GM19238 (cell line): ENCODE data around the gene SFT2D2.

Experiments used
- DNase-seq: peaks from one replicate; pipeline ENCODE4 v3.0.0; 2011; ENCODE audit warnings: low spot score; ENCODE audit not compliant: insufficient read length

The SFT2D2 gene

DNA sequence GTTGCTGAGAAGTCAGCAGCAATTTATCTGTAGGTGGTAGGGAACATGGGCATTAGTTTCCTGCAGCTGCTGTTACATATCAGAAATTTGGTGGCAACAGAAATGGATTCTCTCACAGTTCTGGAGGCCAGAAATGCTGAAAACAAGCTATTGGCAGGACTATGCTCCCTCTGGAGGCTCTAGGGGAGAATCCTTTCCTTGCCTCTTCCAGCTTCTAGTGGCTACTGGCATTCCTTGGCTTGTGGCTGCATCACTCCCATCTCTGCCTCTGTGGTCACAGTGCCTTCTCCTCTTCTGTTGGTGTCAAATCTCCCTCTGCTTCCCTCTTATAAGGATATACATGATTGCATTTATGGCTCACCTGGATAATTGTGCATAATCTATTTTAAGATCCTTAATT is 2.5 kb upstream of the SFT2D2 start:
- DNase-seq = no peak

DNA sequence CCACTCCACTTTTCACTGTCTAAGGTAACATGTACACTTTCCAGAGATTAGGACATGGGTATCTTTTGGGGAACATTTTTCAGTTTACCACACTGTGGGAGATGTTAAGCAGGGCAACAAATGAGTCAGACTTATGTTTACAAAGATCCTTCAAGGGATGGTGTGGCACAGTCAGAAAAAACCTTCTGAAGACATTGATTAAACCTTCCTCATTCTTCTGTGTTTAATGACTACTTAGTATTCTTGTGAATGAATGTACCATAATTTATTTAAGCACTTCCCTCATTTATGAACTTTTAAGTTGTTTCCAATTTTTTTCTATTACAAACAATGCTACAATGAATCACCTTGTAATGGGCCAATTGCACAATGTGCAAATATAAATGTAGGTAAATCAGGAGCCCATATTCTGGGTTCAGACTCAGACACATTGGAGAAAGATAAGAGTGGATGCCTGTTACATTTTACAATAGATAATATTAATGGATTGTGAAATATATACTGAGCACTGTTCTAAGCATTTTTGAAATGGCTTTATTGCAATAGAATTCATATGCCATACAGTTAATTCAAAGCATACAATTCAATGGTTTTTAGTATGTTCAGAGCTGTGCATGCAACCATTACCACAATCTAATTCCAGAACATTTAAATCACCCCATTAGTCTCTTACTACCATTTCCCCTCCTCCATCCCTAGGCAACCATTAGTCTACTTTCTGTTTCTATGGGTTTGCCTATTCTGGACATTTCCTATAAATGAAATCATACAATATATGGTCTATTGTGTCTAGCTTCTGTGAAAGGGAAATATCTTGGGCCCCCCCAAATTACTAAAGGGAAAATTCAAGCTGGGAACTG is 1.9 kb upstream of the SFT2D2 start:
- no peak for DNase-seq

DNA sequence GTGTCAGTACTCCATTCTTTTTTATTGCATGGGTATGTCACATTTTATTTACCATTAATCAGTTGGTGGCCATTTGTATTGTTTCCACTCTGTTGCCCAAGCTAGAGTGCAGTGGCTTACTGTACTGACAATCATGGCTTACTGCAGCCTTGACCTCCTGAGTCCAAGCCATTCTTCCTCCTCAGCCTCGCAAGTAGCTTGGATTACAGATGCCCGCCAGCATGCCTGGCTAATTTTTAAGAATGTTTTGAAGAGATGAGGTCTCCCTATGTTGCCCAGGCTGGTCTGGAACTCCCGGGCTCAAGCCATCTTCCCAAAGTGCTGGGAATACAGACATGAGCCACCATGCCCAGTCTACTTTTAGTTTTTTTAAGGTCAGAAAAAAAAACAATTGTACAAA is 813 bp upstream of the SFT2D2 start:
- no peak for DNase-seq

DNA sequence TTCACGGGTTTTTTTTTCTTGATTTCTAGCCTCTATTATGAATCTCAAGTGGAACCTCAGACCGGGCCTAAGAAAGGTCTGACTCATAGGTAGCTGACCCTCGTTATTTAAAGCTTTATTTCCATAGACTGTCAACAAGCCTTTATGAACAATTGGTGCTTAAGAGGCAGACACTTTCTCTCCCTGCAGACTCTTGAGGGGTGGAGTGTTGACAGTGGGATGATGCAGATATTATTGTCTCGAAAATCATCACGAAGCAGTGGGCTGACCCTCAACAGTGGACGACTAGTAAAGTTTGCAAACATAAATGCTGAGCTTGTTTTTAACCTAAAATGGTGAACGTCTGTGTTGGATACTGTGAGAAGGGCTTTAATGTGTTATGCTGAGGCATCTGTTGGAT is 1.8 kb downstream of the SFT2D2 start:
- peak; percentile 5 for DNase-seq

DNA sequence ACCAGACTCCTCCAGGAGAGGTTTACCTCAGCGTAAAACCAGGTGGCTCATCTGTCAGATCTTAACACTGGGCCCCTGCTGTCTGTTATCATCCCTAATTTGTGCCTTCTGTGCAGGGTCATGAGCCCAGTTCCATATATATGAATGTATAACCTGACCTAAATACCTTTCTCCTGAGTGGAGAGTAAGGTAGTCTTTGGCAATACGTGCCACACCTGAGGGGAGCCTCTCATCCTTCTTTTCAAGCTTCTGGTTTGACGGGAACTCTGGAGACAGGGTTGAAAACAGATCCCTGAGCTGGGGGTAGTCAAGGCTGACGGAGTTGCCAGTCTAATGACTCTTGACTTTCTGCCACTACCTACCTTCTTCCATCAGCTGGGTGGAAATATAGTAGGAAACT is 4.1 kb downstream of the SFT2D2 start:
- no peak for DNase-seq

DNA sequence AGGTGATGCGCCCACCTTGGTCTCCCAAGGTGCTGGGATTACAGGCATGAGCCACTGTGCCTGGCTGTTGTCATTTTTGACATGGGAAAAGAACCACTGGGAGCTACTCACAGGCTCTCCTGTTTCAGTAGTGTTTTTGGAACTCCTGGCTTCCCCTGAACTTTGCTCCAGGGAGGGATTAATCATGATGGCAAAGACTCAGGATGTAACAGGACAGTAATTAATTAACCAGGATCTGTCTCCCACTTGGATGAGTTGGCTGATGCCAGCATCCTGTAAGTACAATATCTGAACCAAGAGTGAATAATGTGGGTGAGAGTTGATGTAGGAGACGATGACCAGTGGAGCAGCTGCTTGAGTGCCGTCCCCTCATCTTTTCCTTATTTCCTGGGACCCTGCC is 4.9 kb downstream of the SFT2D2 start:
- no peak for DNase-seq

DNA sequence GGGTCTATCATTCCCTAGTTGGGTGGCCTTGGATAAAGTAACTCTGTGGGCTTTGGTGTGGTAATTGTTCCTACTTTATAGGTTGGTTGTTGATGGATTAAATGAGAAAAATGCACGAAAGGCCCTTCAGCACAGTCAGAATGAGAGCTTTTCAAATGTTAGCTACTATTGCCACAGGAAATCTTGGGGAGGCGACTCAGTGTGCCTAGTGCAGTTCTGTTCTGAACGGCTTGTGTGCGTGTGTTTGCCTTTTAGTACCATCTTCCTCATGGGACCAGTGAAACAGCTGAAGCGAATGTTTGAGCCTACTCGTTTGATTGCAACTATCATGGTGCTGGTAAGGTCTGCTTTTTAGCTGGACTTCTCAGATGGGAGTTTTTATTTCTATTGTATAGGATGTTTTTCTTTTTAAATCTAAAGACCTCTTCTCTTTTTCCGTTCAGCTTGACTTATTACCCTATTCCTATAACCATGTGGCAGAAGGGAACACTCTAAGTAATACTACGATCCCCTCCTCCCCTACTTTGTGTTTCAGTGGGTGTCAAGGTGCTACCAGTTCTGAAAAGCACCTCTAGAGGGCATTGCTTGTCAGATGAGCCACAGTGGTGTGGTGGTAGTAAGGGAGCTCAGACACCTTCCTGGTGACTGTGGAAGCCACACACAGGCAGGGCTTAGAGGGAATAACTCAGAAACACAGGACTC is 9.2 kb downstream of the SFT2D2 start:
- peak; percentile 44 for DNase-seq

DNA sequence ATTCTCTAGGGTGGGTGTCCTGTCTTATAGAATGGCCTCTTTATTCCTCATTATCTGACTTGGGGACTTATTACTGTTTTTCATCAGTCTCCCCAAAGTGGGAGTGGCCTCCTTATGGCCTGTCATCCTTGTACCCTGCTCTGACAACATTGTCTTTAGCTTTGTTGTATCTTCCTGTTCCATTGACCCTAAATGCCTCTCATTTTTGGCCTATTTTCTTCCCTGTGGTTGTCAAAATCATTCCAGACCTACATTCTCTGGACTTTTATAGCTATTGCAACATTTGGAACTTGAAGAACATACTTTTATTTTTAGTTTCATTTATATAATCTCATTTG is 9.7 kb downstream of the SFT2D2 start:
- no peak for DNase-seq

DNA sequence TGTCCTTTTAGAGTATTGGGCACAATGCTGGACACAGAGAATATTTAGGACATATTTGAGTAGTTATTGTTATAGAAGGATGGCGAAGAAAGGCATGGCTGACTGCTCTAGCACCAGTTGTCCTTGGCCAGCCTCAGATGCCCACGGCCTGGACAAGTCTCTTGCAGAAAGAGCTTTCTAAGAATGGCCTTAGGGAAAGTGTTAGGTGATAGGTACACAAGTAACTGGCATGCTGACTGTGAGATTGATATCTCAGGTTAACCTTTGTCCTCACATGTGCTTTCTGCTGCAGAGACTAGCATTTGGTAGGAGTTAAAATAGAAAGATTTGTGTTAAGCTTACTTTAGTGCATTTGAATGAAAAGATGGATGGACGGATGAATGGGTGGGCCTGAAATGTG is 10.1 kb downstream of the SFT2D2 start:
- no peak for DNase-seq

DNA sequence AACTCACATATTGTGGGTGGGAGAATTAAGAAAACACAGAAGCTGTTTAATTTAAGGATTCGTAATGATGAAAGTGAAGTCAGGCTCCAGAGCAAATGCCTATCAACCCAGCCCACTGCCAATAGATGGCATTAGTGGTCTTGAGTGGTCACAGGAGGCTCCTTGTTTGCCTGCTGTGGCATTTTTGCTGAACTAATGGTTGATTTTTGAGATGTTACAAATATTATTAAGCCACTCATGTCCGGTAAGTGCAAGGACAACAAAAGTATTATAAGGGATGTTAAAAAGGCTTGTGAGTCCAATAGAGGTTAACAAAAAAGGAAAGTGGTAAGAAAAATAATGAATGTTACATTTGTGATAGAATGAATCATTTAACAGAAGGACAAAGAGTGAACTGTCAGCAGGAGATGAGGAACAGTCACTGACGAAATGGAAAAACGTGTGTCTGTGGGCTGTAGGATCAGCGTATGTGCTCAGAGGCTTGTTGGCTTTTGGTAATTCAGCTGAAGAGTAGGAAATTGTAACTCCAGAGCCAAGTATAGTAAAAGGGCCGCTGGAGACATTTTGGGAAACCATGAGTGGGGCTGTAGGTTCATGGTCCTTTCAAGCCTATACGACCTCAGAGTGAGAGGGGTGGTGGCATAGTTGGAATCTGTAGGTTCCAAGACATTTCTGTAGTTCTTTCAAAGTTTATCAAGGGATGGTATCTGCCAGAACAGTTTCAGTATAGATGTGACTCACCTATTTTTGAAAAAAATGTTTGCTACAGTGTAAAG is 11.2 kb downstream of the SFT2D2 start:
- DNase-seq = no peak

DNA sequence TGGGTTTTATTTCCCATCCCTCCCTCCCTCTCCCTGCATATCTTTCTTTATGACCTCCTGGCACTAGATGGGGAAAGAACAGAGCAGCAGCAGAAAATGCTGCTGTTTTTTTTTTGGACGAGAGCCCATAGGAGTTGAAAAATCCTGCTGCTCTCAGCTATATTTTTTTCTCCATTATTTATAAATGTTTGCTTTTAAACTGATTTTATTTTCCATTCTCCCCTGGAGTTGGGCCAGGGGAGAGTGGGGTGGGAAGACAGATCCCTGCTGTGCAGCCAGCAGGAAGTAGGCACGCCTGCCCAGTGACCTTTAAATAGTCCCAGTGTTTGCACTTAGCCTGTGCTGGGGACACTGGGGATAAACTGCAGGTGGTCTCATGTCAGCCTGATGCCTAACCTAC is 17.4 kb downstream of the SFT2D2 start:
- no peak for DNase-seq

DNA sequence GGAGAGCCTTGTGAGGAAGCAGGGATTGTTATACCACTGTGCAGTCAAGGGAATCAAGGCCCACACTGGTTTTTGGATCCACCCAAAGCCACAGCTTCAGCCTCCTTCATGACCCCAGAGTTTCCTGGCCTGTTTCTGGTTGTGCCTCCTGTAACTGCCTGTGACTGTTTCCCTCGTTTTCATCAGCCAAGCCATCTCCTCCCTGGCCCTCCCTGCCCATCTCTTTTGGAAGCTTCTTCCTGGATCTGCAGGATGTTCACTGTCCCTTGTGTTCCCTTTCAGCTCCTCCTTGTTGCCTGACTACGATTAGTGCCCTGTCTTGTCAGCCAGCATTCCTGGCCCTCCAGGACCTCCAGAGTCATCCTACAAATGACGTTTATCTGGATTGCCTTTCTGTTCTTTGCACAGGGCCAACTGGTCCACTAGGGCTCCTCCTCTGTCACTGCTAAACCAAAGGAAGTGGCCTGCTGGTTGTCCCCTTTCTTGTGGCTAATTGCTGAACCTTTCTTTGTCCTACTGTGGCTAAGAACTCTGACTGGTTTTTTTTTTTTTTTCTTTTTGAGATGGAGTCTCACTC is 17.9 kb downstream of the SFT2D2 start:
- DNase-seq = no peak

DNA sequence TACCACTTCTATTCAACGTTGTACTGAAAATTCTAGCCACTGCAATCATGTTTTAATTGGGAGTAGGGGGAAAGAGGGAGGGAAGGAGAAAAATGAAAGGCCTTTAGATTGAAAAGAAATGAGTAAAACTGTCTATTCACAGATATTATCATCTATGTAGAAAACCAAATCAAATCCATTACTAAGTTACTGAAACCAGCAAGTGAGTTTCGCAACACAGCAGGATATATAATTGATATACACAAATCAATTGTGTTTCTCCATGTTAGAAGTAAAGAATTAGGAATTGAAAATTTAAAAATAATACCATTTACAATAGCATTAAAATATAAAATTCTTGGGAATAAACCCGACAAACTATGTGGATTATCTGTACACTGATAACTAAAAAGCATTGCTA is 19.2 kb downstream of the SFT2D2 start:
- no peak for DNase-seq

DNA sequence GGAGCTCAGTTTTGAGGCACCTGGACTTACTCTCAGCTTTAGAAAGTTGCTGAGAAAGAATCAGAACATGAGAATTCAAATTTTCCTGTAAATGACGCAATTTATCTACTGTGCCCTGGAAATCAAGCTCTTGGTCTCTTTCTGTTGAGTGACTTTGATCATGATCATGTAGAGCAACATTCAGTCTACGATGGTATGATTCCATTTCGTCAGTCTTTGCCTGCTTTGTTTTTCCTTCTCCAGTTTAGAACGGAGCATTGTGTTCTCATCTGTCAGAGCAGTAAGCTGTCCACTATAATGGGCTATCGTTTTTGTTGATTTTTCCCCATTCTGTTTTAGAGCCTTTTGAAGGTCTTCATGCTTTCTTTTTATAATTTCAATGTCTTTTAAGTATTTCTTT is 20.7 kb downstream of the SFT2D2 start:
- no peak for DNase-seq

DNA sequence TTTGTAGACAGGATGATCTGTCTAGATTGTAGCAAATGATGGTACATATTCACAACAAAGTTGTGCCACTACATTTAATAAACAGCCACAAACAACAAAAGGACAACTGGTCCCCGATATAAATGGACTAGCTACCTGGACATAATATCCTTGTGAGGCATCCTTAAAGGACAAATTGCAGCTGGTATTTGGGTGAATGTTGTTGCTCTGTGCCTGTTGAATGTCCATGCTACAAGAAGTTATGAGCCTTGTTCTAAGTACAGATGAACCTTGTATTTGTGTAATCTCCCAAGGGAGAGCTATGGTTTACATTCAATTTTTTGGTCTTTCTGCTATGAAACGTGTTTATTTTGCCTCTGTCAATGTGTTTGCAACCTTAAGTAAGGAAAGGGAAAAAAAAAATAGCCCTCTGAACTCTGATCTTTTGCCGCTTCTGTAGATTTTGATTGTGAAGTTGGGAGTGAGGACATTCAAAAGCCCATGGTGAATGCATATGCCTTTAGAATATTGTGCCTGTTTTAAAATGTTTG is 26.5 kb downstream of the SFT2D2 start:
- no peak for DNase-seq

DNA sequence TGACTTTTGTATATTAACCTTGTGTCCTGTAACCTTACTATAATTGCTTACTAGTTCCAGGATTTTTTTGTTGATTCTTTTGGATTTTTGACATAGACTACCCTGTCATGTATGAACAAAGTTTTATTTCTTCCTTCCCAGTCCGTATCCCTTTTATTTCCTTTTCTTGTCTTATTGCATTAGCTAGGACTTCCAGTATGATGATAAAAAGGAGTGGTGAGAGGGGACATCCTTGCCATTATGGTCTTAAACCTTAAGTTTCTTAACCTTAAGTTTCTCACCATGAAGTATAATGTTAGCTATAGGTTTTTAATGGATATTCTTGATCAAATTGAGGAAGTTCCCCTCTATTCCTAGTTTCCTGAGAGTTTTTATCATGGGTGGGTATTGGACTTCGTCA is 30.4 kb downstream of the SFT2D2 start:
- DNase-seq = no peak

DNA sequence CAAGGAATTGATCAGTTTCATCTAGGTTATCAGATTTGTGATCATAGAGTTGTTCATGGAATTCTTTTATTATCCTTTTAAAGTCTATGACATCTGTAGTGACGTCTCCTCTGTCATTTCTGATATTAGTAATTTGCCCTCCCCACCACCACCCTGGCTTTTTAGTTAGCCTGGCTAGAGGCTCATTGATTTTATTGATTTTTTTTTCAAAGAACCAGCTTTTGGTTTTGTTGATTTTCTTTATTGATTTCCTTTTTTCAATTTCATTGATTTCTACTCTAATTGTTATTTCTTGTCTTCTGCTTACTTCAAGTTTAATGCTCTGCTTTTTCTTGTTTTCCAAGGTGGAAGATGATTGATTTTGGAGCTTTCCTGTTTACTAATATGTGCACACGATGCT is 31.6 kb downstream of the SFT2D2 start:
- DNase-seq = no peak

DNA sequence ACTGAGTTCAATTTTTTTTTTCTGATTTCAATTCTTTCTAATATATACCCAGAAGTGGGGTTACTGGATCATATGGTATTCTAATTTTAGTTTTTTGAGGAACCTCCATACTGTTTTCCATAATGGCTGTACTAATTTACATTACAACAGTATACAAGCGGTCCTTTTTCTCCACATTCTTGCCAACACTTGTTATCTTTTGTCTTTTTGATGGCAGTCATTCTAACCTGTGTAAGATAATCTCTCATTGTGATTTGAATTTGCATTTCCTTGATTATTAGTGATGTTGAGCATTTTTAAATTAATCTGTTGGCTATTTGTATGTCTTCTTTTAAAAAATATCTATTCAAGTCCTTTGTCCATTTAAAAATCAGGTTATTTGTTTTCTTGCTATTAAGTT is 33.8 kb downstream of the SFT2D2 start:
- no peak for DNase-seq

DNA sequence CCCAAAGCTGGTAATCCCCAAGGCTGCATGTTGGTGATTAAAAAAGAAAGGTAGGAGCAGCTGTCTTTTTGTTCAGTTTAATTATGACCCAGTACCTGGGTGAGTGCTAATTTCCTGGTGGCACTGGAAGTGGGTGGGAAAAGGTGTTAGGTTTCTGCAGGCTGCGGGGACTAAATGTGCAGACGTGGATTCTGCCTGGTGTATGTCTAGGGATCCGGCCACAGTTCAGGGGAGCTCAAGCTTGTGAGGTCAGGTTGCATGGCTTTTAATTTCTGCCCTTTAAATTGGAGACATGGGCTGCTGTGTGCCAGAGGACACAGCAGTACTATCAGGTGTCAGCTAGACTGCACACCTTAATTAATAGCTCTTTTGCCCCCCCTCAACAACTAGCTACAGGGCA is 34.6 kb downstream of the SFT2D2 start:
- DNase-seq = no peak

DNA sequence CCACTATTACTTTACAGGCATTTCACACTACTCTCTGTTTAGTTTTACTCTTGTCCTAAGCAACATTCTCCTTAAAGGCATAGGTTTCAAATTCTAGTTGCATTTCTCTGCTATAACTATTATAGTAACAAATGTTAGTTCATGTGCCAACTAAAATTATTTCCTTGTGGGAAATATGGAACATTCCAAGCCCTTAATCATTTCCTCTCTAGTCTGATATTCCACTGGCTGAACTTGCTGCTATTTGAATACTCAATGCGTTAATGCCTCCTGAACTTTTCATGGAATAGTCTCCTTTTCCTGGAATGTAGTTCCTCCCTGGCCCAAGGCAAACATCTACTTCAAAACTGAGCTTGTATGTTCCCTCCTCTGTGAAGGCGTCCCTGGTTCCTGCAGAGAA is 35.6 kb downstream of the SFT2D2 start:
- DNase-seq = no peak

DNA sequence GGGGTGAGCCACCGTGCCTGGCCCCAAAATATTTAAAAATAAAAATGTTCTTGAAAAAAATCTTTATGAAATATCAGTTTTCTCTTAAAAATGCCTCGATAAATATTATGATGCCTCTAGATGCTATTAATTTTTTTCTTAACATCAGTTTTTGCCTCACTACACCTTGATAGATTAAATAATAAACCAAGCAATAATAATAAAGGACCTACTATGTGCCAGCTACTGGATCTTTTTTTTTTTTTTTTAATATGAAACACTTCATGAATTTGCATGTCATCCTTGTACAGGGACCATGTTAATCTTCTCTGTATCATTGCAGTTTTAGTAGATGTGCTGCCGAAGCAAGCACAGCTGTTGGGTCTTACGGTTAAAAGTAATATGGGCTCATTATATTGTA is 37.3 kb downstream of the SFT2D2 start:
- no peak for DNase-seq

DNA sequence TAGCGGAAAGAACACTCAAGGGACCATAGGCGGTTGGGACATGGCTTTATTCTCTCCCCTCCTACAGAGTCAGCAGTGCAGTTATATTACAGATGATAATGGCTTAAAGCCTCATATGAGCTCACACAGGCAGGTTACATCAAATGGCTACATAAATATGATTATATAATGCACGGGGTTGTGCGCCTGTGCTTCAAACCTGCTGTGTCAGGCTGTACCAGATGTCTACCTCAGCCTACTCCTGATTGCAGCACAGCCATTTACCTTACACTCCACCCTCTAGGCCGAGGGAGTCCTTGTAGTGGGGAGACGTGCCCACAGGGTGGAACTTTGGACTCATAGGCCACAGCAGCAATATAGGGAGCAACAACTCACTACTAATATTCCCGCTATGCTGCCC is 38.5 kb downstream of the SFT2D2 start:
- DNase-seq = no peak
